Measurements from ENCODE around the gene OSTN. TPM values are rescaled to one million over a fixed set of nuclear protein-coding genes. Genes with fewer than 3 reads are reported as not detected.

OSTN gene
- polyA plus RNA-seq, 1 experiment = not detected

DNA sequence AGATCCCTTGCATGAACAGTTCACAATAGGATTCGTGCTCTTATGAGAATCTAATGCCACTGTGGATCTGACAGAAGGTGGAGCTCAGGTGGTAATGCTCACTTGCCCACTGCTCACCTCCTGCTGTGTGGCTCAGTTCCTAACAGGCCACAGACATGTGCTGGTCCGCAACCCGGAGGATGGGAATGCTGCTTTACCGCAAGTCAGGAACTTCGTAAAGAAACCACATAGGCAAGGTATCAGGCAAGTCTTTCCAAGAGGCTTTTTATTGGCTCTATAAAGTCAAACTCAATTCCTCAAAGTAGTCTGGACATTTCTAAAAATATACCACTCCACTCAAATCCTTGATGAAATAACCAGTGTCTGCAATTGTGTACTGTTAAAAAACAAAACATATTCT is 56.1 kb downstream of the OSTN start:
- Histone ChIP-seq H3K9me3 (ENCODE audit: control insufficient read depth, insufficient read depth, low read length) (no peaks in the 10 kb centered on the region), H3K27ac (ENCODE audit: low read depth, low read length) (no peak overlapping the region), H3K27me3 (ENCODE audit: control insufficient read depth, insufficient read depth, low read length) (no peaks in the 10 kb centered on the region), H3K4me3 (ENCODE audit: low read depth, low read length) (no peak overlapping the region)
- TF ChIP-seq, protein P1, sequence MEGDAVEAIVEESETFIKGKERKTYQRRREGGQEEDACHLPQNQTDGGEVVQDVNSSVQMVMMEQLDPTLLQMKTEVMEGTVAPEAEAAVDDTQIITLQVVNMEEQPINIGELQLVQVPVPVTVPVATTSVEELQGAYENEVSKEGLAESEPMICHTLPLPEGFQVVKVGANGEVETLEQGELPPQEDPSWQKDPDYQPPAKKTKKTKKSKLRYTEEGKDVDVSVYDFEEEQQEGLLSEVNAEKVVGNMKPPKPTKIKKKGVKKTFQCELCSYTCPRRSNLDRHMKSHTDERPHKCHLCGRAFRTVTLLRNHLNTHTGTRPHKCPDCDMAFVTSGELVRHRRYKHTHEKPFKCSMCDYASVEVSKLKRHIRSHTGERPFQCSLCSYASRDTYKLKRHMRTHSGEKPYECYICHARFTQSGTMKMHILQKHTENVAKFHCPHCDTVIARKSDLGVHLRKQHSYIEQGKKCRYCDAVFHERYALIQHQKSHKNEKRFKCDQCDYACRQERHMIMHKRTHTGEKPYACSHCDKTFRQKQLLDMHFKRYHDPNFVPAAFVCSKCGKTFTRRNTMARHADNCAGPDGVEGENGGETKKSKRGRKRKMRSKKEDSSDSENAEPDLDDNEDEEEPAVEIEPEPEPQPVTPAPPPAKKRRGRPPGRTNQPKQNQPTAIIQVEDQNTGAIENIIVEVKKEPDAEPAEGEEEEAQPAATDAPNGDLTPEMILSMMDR (IDR thresholded peaks at IDR 0.05; ENCODE audit: low read depth, low read length) = no peak
- CTCF ChIA-PET = no interaction called here
- POLR2A ChIA-PET = no interaction called here
- no peak for DNase-seq (ENCODE audit: low read depth, low spot score)

DNA sequence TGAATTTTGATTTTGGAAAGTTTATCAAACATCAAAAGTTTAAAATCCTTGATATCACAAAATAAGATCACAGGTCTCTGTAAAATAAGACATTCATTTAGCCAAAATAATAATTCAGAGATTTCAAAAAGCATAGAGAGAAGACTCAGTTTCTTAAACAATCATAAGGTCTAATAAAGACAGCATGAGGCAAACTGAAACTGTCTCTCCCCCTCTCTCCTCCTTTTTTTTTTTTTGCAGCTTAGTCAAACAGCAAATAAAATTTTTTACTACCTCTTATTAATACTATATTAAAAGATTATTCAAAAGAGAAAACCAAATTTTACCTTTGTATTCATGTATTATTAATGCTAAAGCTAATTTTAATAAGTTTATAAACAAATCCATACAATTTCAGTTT is 57.4 kb downstream of the OSTN start:
- no peak overlapping the region for H3K27ac ChIP-seq (ENCODE audit: low read depth, low read length)
- no peak overlapping the region for H3K4me3 ChIP-seq (ENCODE audit: low read depth, low read length)
- TF ChIP-seq, protein P1 (IDR thresholded peaks at IDR 0.05; ENCODE audit: low read depth, low read length) = no peak
- DNase-seq (ENCODE audit: low read depth, low spot score) = no peak
- ChIA-PET POLR2A (no interaction called here), CTCF (interaction anchor here (1.0 kb wide), 1 partner anchor 12 kb away, joined by 4 read pairs; no protein-coding TSS in a partner anchor)
- no peaks in the 10 kb centered on the region for H3K9me3 ChIP-seq (ENCODE audit: control insufficient read depth, insufficient read depth, low read length)
- H3K27me3 ChIP-seq (ENCODE audit: control insufficient read depth, insufficient read depth, low read length) = no peaks in the 10 kb centered on the region

DNA sequence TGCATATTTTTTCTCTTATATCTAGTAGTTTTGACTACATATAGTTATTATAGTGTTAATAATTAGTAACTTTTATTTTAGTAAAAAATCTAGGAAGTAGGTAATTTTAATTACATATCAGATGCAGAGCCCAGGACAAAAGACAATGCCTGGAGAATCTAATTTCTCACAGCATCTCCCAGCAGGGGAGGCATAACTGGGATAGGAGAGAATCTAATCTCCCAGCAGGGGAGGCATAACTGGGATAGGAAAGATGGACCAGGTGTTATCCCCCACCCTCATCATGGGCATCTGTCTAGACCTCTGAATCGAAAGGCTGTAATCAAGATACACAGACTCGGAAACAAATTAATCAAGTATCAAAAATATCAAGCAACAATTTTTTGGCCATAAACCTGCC is 58.2 kb downstream of the OSTN start:
- CTCF ChIA-PET = no interaction called here
- no peak for DNase-seq (ENCODE audit: low read depth, low spot score)
- Histone ChIP-seq H3K27ac (ENCODE audit: low read depth, low read length) (no peak overlapping the region), H3K27me3 (ENCODE audit: control insufficient read depth, insufficient read depth, low read length) (no peaks in the 10 kb centered on the region), H3K4me3 (ENCODE audit: low read depth, low read length) (no peak overlapping the region), H3K9me3 (ENCODE audit: control insufficient read depth, insufficient read depth, low read length) (no peaks in the 10 kb centered on the region)
- TF ChIP-seq, protein P1 (IDR thresholded peaks at IDR 0.05; ENCODE audit: low read depth, low read length) = no peak
- POLR2A ChIA-PET = no interaction called here

DNA sequence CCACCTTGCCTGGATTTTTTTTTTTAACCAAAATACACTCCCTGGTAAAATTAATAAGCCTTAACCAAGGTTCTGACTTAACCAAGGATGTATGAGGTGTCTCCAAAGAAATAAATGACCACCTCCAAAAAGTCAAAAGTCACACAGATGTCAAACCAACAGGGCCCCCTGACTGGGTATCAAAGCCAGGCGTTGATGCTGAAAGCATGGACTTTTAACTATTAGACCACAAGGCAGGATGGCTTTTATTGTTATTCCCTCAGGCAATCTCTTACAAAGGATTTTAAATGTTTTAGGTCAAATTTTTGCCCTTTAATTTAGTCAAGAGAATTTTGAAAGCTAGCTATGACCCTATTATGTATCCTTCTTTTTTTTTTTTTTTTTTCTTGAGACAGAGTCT is 60.4 kb downstream of the OSTN start:
- ChIA-PET CTCF (no interaction called here), POLR2A (no interaction called here)
- Histone ChIP-seq H3K27ac (ENCODE audit: low read depth, low read length) (no peak overlapping the region), H3K27me3 (ENCODE audit: control insufficient read depth, insufficient read depth, low read length) (no peaks in the 10 kb centered on the region), H3K9me3 (ENCODE audit: control insufficient read depth, insufficient read depth, low read length) (no peaks in the 10 kb centered on the region), H3K4me3 (ENCODE audit: low read depth, low read length) (no peak overlapping the region)
- TF ChIP-seq, protein P1 (IDR thresholded peaks at IDR 0.05; ENCODE audit: low read depth, low read length) = no peak
- DNase-seq (ENCODE audit: low read depth, low spot score) = no peak

DNA sequence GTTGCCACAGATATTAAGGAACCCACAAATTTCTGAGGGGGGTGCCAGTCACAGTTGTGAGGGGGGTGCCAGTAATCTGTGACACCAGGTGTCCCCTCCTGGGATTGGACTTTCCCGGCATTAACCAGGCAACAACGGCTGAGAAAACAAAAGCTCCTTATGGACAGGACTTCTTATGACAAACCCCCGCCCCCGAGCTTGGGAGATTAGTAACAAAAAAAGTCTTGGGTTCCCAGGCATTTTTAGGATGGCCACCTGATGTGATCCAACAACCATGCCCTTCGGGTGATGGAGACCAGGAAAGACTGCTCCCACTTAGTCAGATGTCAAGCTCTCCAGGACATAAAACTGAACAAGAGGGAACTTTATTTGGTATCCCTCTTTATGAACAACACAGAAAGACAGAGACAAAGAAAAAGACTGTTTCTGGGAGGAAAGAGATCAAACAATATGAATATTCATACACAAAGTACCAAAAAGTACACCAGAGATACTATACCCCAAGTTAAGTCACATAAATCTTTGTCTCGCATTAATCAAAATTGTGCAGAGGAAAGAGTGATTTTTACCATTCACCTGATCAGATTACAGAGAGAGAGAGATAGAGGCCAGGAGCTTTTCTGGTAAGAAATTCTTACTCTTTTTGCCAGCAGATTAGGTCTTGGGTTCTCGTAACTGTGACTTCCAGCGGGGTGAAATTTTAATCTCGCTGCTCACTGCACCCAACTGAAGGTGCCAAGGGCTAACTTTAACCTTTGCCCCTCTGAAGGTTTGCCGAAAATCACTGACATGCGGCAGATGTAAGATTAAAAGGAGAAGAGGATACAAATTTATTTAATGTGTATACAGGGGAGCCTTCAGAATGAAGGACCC is 61.6 kb downstream of the OSTN start:
- H3K27me3 ChIP-seq (ENCODE audit: control insufficient read depth, insufficient read depth, low read length) = no peaks in the 10 kb centered on the region
- CTCF ChIA-PET = no interaction called here
- no peak overlapping the region for H3K4me3 ChIP-seq (ENCODE audit: low read depth, low read length)
- TF ChIP-seq, protein P1 (IDR thresholded peaks at IDR 0.05; ENCODE audit: low read depth, low read length) = no peak
- POLR2A ChIA-PET = no interaction called here
- no peaks in the 10 kb centered on the region for H3K9me3 ChIP-seq (ENCODE audit: control insufficient read depth, insufficient read depth, low read length)
- H3K27ac ChIP-seq (ENCODE audit: low read depth, low read length) = no peak overlapping the region
- DNase-seq (ENCODE audit: low read depth, low spot score) = no peak

Data from AG04450 (cell line).